Skin epidermis (tissue), 12 donors: ENCODE results near the gene EPHB6.

Experiments used
- H3K27ac ChIP-seq, 21 experiments: fragments of 200-600 bp; sonication (generic) in 11 of 21; one replicate each; pipeline ENCODE4 v1.5.0; 2020; ENCODE audit warnings: mild to moderate bottlenecking in 3 of 21, inconsistent platforms in 2 of 21, moderate library complexity in 2 of 21
- H3K4me3 ChIP-seq, 7 experiments: fragments of 200-600 bp; sonication (generic) in 2 of 7; one replicate each; pipeline ENCODE4 v1.5.0; 2020; ENCODE audit warnings: inconsistent platforms in 2 of 7, mild to moderate bottlenecking in 2 of 7, moderate library complexity in 1 of 7

The EPHB6 gene

GRCh38 chr7:142910481-142910880, 55.6 kb downstream of the EPHB6 start:
- H3K4me3 ChIP-seq, result no peak overlapping the region
- H3K27ac ChIP-seq, result no peak overlapping the region

GRCh38 chr7:142913051-142913450, 58.2 kb downstream of the EPHB6 start:
- Histone ChIP-seq H3K4me3 (no peak overlapping the region), H3K27ac (no peak overlapping the region)

- H3K27ac ChIP-seq, result no peak overlapping the region
- no peak overlapping the region for H3K4me3 ChIP-seq
Measured at GRCh38 chr7:142913566-142913965, 58.7 kb downstream of the EPHB6 start.

- no peak overlapping the region for H3K4me3 ChIP-seq
- no peak overlapping the region for H3K27ac ChIP-seq
Measured at GRCh38 chr7:142914121-142914520, 59.2 kb downstream of the EPHB6 start.

DNA sequence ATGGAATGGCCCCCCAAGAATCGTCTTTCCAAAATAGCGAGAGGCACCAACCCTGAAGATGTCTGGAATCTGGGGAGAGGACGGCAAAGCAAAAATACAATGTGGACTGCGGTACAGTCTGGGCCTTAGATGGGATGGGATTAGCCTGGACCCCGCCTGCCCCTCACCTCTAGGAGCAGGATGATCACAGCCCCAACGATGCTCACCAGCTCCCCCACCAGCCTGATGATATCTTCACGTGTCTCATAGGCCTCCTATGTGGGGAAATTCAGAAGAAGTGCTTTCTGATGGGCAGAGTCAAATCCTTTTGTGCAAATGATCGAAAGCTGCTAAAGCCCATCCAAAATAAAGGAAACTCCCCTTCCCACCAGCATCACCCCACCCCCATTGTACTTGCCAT, 60.4 kb downstream of the EPHB6 start:
- H3K4me3 ChIP-seq, result no peak overlapping the region
- H3K27ac ChIP-seq, result no peak overlapping the region

- Histone ChIP-seq H3K4me3 (no peak overlapping the region), H3K27ac (no peak overlapping the region)
Measured at GRCh38 chr7:142916508-142916907, 61.6 kb downstream of the EPHB6 start.

DNA sequence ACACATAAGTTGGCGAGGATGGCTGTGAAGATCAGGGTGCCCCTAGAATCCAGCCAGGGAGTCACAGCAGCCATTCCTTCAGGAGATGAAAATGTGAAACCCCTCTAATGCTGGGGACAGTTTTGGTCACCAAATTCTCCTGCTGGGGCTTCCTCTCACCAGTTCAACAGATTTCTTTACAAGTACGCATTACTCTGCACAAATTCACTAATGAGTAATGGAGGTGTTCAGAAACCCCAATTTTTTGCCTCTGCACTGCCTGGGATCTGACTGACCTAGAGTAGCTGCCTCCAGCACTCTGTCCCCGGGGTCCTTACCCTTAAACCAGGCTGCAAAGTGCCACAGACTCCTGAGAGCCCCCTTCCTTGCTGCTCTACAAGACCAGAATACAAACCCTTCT, 62.6 kb downstream of the EPHB6 start:
- Histone ChIP-seq H3K27ac (no peak overlapping the region), H3K4me3 (no peak overlapping the region)

GRCh38 chr7:142918901-142919300, 64.0 kb downstream of the EPHB6 start:
- Histone ChIP-seq H3K4me3 (no peak overlapping the region), H3K27ac (no peak overlapping the region)

GRCh38 chr7:142919656-142920055, 64.8 kb downstream of the EPHB6 start:
- Histone ChIP-seq H3K27ac (no peak overlapping the region), H3K4me3 (no peak overlapping the region)
